ENCODE results near the gene NT5M. TPM values are rescaled to one million over a fixed set of nuclear protein-coding genes. Genes with fewer than 3 reads are reported as not detected.
A peak's percentile ranks its signal among the peaks of the same experiment; 100 is the strongest.
"Not testable (repeated sequence)": the region's sequence is repeated elsewhere in the genome, so short reads cannot be mapped to it uniquely, and the experiment has no call there.

Gene NT5M
- total and polyA plus RNA-seq, 11 donors: 4.1 to 15.1 (median 7.6) TPM

GRCh38 chr17:17297217-17297616 is 6.0 kb upstream of the NT5M start:
- H3K4me1 ChIP-seq: peaks cover 0 to 11% (median 6%) of the 10 kb centered on the region in 12 donors
- intact Hi-C loops (cut with DNase I): no loop called here
- no peak overlapping the region for H3K4me3 ChIP-seq
- H3K9me3 ChIP-seq: no peaks in the 10 kb centered on the region
- DNase-seq (no peak), ATAC-seq (no peak)
- 93 to 98% (median 95%) methylated on average over 3 of the region's 3 CpGs for WGBS, 4 donors
- TF ChIP-seq, protein P1, sequence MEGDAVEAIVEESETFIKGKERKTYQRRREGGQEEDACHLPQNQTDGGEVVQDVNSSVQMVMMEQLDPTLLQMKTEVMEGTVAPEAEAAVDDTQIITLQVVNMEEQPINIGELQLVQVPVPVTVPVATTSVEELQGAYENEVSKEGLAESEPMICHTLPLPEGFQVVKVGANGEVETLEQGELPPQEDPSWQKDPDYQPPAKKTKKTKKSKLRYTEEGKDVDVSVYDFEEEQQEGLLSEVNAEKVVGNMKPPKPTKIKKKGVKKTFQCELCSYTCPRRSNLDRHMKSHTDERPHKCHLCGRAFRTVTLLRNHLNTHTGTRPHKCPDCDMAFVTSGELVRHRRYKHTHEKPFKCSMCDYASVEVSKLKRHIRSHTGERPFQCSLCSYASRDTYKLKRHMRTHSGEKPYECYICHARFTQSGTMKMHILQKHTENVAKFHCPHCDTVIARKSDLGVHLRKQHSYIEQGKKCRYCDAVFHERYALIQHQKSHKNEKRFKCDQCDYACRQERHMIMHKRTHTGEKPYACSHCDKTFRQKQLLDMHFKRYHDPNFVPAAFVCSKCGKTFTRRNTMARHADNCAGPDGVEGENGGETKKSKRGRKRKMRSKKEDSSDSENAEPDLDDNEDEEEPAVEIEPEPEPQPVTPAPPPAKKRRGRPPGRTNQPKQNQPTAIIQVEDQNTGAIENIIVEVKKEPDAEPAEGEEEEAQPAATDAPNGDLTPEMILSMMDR (IDR thresholded peaks at IDR 0.05): no peak
- no peak for TF ChIP-seq POLR2A (IDR thresholded peaks at IDR 0.05)
- no peaks in the 10 kb centered on the region for H3K36me3 ChIP-seq
- H3K27ac ChIP-seq: no peak overlapping the region
- no peaks in the 10 kb centered on the region for H3K27me3 ChIP-seq

GRCh38 chr17:17298108-17298507 is 5.1 kb upstream of the NT5M start:
- WGBS, 4 donors: 51 to 69% (median 57%) methylated on average over 3 of the region's 3 CpGs

DNA sequence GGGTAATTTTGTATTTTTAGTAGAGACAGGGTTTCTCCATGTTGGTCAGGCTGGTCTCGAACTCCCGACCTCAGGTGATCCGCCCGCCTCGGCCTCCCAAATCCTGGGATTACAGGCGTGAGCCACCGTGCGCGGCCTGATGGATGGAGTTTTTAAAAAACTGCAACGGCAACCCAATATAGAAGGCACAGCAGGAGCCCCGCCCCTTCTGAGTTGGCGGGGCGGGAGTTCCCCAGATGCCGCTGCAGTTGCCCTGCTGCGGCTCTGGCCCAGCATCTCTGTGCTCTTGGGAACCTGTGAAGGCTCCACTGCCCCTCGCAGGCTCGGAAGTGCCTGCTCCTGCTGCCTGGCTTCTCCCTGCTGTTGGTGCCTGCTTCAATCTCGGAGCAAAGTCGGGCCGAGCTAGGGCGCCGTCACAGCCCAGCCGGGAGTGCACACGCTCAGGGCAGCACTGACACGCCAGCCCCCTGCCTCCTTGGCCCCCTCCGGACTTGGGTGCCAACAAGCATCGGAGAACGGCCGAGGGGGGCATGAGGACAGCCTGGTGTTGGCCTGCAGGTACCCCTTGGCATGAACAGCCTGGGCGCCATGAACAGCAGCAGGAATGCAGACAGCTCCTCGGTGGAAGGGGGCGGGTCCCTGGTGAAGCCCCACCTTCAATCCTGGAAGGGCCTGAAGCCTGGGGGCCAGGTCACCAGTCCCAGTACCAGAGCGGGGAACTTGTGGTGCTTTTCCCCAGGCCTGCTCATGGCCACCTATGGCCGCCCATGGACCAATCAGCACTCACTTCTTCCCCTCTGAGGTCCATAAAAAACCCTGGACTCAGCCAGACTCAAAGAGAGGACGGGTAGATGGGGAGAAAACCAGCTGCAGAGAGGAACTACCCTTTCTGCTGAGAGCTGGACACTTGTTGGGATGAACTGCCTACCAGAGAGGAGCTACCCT is 2.3 kb upstream of the NT5M start:
- peak overlapping the region in 4 of 12 donors; percentile 9 to 62 (median 38) for H3K27ac ChIP-seq
- peaks cover 0 to 38% (median 8%) of the 10 kb centered on the region in 12 donors for H3K4me1 ChIP-seq
- no peaks in the 10 kb centered on the region for H3K36me3 ChIP-seq
- ATAC-seq (peak in 3 of 4 donors; percentile 48 to 62 (median 51)), DNase-seq (peak; percentile 32 to 67 (median 53))
- H3K4me3 ChIP-seq: peak overlapping the region; percentile 17 to 57 (median 47)
- no peaks in the 10 kb centered on the region for H3K27me3 ChIP-seq
- intact Hi-C loops (cut with DNase I): loop anchor here in 2 of 10 donors (10.0 kb wide), 2 partner anchors 64 to 296 kb away; no protein-coding TSS in a partner anchor
- H3K9me3 ChIP-seq: no peaks in the 10 kb centered on the region
- 10 to 15% (median 13%) methylated on average over 21 to 35 of the region's 35 CpGs for whole genome bisulfite sequencing, 4 donors
- TF ChIP-seq POLR2A (IDR thresholded peaks at IDR 0.05): no peak
- TF ChIP-seq, protein P1 (IDR thresholded peaks at IDR 0.05): no peak

More at GRCh38 chr17:17298108-17298507, 5.1 kb upstream of the NT5M start:
- no peak for ATAC-seq
- no peaks in the 10 kb centered on the region for H3K36me3 ChIP-seq
- DNase-seq: no peak
- H3K9me3 ChIP-seq: no peaks in the 10 kb centered on the region
- H3K27me3 ChIP-seq: no peaks in the 10 kb centered on the region
- H3K4me1 ChIP-seq: peaks cover 0 to 15% (median 6%) of the 10 kb centered on the region in 12 donors
- no peak overlapping the region for H3K4me3 ChIP-seq
- intact Hi-C loops (cut with DNase I): no loop called here
- TF ChIP-seq POLR2A (IDR thresholded peaks at IDR 0.05): no peak
- TF ChIP-seq, protein P1 (IDR thresholded peaks at IDR 0.05): no peak
- no peak overlapping the region for H3K27ac ChIP-seq

DNA sequence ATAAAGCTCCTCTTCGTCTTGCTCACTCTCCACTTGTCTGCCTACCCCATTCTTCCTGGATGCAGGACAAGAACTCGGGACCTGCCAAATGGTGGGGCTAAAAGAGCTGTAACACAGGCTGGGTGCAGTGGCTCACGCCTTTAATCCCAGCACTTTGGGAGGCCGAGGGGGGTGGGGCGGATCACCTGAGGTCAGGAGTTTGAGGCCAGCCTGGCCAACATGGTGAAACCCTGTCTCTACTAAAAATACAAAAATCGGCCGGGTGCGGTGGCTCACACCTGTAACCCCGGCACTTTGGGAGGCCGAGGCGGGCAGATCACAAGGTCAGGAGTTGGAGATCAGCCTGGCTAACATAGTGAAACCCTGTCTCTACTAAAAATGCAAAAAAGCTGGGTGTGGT is 1.5 kb upstream of the NT5M start:
- intact Hi-C loops (cut with DNase I): loop anchor here in 2 of 10 donors (10.0 kb wide), 2 partner anchors 63 to 297 kb away; no protein-coding TSS in a partner anchor
- not testable (repeated sequence) for H3K9me3 ChIP-seq

More for the DNA sequence above, 1.5 kb upstream of the NT5M start:
- peaks cover 0 to 38% (median 8%) of the 10 kb centered on the region in 12 donors for H3K4me1 ChIP-seq
- H3K27me3 ChIP-seq, ATAC-seq, H3K36me3 ChIP-seq, H3K4me3 ChIP-seq, H3K27ac ChIP-seq, DNase-seq: not testable (repeated sequence)
- 93 to 98% (median 95%) methylated on average over 11 of the region's 11 CpGs for WGBS, 4 donors

All from heart left ventricle (tissue), 16 donors.